Endometrial microvascular endothelial cells (primary cell): Measurements from ENCODE around the gene XCL2. TPM values are rescaled to one million over a fixed set of nuclear protein-coding genes. Genes with fewer than 3 reads are reported as not detected.
"Not testable (repeated sequence)": the region's sequence is repeated elsewhere in the genome, so short reads cannot be mapped to it uniquely, and the experiment has no call there.

ENCODE experiments used
- in situ Hi-C: cut with HindIII; loops from 2 replicates; pipeline ENCODE4 v1.10.0; 2017; ENCODE audit warnings: low sequenced_read_pairs, low pct_unique_long_range_greater_than_20kb; ENCODE audit errors: inconsistent ontology term
- total RNA-seq: library from RNA; depleted of rRNA; stranded (reverse); fragments of >200 nt; gene quantifications from one replicate; pipeline ENCODE4 v1.2.3, GENCODE V29; 2015; ENCODE audit errors: inconsistent ontology term

XCL2 gene
- total RNA-seq, 1 donor from 2014 or later, result not detected

- in situ Hi-C loops, result no loop called here
These were observed 22.0 kb upstream of the XCL2 start for GRCh38 chr1:168565825-168566224.

- in situ Hi-C loops, result no loop called here
These were observed 18.2 kb upstream of the XCL2 start for GRCh38 chr1:168561989-168562388.

- in situ Hi-C loops, result no loop called here
These were observed 16.6 kb upstream of the XCL2 start for GRCh38 chr1:168560370-168560769.

GRCh38 chr1:168556647-168557046, 12.8 kb upstream of the XCL2 start:
- in situ Hi-C loops, result no loop called here

GRCh38 chr1:168555508-168556046, 11.8 kb upstream of the XCL2 start:
- in situ Hi-C loops, result no loop called here

GRCh38 chr1:168554603-168555483, 11.0 kb upstream of the XCL2 start:
- in situ Hi-C loops, result no loop called here

- in situ Hi-C loops, result no loop called here
These were observed 10.1 kb upstream of the XCL2 start for GRCh38 chr1:168553680-168554553.

- in situ Hi-C loops, result no loop called here
These were observed 9.2 kb upstream of the XCL2 start for GRCh38 chr1:168552961-168553360.

- in situ Hi-C loops, result no loop called here
These were observed 7.9 kb upstream of the XCL2 start for GRCh38 chr1:168551688-168552087.

- in situ Hi-C loops, result no loop called here
These were observed 7.2 kb upstream of the XCL2 start for GRCh38 chr1:168550971-168551370.

GRCh38 chr1:168546553-168546895, 2.7 kb upstream of the XCL2 start:
- in situ Hi-C loops, result not testable (repeated sequence)

- in situ Hi-C loops, result not testable (repeated sequence)
These were observed 2.1 kb upstream of the XCL2 start for GRCh38 chr1:168545678-168546552.

- in situ Hi-C loops, result not testable (repeated sequence)
These were observed 819 bp downstream of the XCL2 start for GRCh38 chr1:168542978-168543377.

- in situ Hi-C loops, result not testable (repeated sequence)
These were observed 3.0 kb downstream of the XCL2 start for GRCh38 chr1:168540798-168541197.

- in situ Hi-C loops, result no loop called here
These were observed 8.3 kb downstream of the XCL2 start for GRCh38 chr1:168535536-168535935.

- in situ Hi-C loops, result no loop called here
These were observed 12.0 kb downstream of the XCL2 start for GRCh38 chr1:168531615-168532345.

- in situ Hi-C loops, result no loop called here
These were observed 14.3 kb downstream of the XCL2 start for GRCh38 chr1:168529518-168529917.

- in situ Hi-C loops, result no loop called here
These were observed 22.3 kb downstream of the XCL2 start for GRCh38 chr1:168521401-168522000.
